ENCODE measurements around the gene P2RX3.

DNA sequence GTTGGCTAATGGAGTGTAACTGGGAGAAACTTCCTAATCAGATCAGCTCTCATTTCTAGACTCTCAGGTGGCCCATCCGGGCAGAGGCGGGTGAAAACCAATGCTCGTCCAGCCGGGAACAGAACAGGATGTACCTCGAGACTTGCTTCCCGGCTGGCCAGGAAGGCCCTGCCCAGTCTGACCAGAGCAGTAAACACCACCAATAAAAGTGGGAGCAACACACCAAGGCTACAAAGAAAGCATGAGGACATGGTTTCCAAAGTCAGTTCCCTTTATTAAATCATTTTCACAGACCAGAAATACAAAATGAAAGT is 12.5 kb upstream of the P2RX3 start:
- TF ChIP-seq, protein P1, sequence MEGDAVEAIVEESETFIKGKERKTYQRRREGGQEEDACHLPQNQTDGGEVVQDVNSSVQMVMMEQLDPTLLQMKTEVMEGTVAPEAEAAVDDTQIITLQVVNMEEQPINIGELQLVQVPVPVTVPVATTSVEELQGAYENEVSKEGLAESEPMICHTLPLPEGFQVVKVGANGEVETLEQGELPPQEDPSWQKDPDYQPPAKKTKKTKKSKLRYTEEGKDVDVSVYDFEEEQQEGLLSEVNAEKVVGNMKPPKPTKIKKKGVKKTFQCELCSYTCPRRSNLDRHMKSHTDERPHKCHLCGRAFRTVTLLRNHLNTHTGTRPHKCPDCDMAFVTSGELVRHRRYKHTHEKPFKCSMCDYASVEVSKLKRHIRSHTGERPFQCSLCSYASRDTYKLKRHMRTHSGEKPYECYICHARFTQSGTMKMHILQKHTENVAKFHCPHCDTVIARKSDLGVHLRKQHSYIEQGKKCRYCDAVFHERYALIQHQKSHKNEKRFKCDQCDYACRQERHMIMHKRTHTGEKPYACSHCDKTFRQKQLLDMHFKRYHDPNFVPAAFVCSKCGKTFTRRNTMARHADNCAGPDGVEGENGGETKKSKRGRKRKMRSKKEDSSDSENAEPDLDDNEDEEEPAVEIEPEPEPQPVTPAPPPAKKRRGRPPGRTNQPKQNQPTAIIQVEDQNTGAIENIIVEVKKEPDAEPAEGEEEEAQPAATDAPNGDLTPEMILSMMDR (conservative IDR thresholded peaks at IDR 0.05), result no peak
- no peak for TF ChIP-seq EZH2 (IDR thresholded peaks at IDR 0.05; ENCODE audit: low read depth)

Data from PC-9 (cell line).